T47D (cell line): ENCODE data around the gene YPEL1.
"Not testable (repeated sequence)": the region's sequence is repeated elsewhere in the genome, so short reads cannot be mapped to it uniquely, and the experiment has no call there.

Experiments
- DNase-seq, 2 experiments: peaks; one replicate each; pipeline versions ENCODE4 v3.0.0 to v3.0.0-alpha.2; 2011 to 2012; ENCODE audit warnings: low read depth in 1 of 2, low spot score in 1 of 2
- JUND ChIP-seq: IDR thresholded peaks from 2 replicates; pipeline ENCODE4 v1.6.1; 2012; ENCODE audit warnings: low read depth
- in situ Hi-C: cut with HindIII; loops from 2 replicates; pipeline ENCODE4 v1.10.0; 2016; ENCODE audit warnings: low sequenced_read_pairs, low pct_unique_long_range_greater_than_20kb

Gene YPEL1

DNA sequence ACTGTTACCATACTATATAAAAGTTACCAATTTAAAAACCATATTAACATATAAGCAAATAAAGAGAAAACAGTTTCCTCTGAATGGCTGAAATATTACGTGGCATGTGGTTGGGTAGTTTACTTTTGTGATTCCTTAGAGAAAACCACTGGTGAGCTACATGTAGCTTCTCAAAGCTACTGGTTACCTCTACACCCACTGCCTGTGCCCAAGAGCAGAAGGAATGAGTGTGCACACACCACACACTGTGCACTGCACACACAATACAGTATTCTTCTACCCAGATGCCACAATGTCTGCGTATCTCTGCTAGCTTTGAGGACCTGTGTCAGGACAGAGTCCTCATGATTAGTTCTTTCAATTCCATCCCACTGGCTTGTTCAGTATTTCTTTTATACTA is 25.5 kb upstream of the YPEL1 start:
- in situ Hi-C loops: no loop called here
- DNase-seq: no peak
- TF ChIP-seq JUND: no peak

DNA sequence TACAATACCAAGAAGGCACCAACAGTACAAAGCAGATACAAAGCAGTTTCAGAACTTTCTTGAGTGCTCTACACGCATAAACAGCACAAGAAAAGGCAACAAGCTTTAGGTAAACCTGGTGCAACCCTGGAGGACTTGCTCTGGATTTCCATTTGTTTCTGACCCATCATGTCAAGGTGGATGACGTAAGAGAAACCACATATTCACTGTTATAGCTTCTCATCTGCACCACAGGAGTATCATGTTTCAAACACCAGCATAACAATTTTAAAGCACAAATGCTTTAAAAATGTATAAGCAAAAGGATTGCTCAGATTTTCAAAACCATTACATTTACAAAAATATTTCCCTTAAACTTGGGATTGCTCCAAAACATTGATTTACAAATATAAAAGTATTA is 25.0 kb upstream of the YPEL1 start:
- no peak for DNase-seq
- in situ Hi-C loops: no loop called here

DNA sequence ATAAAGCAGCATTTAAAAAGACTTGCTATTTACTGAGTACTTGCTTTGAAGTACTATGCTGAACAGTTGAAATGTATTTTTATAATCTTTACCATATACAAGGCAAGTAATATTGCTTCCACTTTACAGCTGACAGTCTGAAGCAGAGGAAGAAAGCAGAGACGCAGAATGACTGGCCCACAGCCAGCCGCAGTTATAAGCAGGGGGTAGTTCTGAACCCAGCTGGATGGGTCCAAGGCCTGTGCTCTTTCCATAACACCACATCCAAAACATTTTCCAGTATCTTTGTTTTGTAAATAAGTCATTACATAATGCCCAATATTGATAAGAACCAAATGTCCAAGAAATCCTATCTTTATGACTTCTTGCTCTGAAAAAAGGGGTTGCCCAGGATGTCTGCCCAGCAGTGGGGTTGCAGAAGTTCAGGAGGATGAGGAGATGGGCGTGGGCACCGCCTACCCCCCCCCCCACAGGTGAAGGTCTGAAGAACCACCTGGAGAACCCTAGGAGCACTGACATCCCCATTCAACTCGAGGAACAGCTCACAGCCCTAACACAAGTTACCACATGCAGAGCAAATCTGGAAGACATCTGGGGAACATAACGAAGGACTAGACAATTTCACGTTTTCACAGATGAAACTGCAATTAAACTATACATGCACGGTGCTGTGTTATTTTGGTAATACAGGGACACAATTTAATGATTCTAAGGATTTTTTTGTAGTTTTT is 24.2 kb upstream of the YPEL1 start:
- no peak for DNase-seq
- no peak for TF ChIP-seq JUND
- in situ Hi-C loops: no loop called here

More for the DNA sequence above, 25.0 kb upstream of the YPEL1 start:
- TF ChIP-seq JUND: no peak

DNA sequence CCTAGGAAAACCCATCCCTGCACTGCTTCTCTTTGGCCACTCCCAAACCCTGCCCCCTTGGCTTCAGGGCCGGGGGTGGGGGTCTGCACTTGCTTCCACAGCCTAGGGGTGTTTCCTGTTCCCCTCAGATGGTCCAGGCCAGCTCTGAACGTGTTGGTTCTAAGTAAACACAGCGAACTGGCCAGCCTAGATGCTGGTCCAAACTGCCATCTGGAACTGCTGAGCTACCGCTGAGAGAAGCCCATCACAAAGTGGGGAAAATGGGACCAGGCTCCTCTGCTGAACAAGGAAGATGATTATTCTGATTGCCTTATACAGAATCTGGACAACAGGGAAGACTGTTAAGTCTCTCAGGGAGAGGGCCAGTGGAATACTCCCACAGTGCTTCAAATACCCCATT is 23.5 kb upstream of the YPEL1 start:
- no peak for DNase-seq
- in situ Hi-C loops: no loop called here
- no peak for TF ChIP-seq JUND

DNA sequence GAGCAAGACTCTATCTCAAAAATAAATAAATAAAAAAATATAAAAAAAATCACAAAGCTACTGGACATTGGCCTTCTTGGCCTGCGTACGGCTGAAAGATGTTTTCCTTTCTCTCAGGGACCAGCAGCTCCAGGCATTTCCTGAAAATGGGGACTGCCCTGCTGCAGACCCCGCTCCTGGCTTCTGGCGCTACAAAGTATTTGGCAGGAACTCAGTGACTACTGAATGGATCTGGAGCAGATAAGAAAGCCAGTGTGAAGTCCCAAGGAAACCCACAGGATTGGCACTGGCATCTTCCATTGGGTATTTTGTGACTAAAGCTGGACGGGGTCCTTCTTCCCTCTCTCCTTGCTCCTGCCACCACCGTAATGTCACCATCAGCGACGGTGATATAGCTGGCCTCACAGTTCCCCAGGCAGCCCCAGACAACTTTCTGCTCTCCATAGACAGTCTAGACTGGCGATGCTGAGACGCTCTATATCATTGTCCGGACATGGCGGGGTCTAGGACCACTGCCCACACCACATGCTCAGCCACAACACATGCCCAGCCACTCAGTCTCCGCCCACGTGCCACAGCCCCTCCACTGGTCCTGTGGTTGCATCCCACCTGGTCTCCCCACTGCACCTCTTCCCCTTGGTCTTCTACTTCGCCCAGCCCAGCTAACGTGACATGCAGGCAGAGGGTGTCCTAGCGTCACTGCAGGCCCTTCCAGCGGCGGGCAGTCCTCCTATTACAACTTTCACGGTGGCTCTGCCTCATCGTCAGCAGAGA is 22.7 kb upstream of the YPEL1 start:
- in situ Hi-C loops: no loop called here
- no peak for DNase-seq
- TF ChIP-seq JUND: no peak

DNA sequence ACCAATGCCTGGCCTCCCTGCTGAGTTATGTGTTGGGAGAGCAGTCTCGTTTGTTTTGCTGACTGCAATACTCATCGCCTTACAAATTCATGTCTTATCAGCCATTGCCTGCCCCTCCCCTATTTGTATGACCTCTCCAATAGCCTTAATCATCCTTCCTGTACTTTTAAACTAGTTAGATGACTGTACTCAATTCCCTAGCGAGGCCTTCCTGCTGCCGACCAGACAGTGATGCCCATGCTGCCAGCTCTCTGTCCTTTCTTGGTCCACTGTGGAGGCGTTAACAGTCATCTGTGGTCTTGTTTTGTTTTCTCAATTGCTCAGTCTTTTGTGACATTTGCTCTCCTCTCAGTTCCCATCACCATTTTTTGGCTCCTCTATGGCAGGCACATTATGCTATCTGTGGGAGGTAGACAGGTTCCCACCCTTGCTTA is 20.3 kb upstream of the YPEL1 start:
- in situ Hi-C loops: no loop called here
- DNase-seq: no peak

DNA sequence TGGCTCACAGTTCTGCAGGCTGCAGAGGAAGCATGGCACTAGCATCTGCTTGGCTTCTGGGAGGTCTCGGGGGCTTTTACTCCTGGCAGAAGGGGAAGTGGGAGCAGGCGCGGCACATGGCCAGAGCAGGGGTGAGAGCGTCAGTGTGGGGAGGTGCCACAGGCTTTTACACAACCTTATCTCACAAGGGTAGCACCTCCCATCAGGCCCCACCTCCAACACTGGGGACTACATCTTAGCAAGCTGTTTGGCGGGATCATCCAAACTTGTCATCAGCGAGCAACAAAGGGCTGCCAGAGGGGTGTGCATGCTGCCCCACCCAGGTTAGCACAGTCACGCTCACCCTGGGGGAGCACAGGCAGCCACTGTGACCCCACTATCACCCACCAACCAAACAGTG is 18.9 kb upstream of the YPEL1 start:
- TF ChIP-seq JUND: no peak
- no peak for DNase-seq
- in situ Hi-C loops: no loop called here

More for the DNA sequence above, 20.3 kb upstream of the YPEL1 start:
- no peak for TF ChIP-seq JUND

DNA sequence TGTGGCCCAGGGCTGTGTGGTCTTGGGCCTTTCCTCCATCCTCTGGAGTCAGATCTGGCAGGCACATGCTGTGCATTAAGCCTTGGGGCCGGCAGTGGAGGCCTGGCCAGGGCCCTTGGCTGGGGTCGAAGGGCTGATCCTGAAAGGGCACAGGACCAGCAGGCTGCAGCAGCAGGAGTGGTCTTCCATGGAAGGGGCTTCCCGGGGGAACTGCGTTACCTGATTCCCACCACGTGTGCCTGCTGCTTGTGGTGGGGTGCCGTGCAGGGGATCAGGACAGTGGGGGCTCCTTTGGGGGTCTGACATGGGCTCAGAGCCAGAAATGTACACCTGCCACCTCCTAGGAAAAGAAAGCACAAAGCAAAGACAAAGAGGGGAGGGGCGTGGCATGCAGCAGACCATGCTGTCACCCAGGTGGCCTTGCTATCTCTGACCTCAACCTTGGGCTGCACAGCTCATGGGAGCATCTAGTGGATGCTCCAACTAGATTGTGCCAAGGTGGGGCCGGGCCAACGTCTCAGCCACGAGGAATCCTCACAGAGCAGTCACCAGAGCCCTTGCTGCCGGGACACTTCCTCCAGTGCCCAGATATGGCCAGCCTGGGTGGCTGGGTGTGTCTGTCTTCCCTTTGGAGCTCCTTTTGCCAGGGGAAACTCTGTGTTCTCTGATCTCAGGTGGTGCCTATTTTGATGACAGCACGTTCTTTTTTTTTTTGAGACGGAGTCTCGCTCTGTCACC is 17.9 kb upstream of the YPEL1 start:
- TF ChIP-seq JUND: no peak
- in situ Hi-C loops: no loop called here
- DNase-seq: no peak

DNA sequence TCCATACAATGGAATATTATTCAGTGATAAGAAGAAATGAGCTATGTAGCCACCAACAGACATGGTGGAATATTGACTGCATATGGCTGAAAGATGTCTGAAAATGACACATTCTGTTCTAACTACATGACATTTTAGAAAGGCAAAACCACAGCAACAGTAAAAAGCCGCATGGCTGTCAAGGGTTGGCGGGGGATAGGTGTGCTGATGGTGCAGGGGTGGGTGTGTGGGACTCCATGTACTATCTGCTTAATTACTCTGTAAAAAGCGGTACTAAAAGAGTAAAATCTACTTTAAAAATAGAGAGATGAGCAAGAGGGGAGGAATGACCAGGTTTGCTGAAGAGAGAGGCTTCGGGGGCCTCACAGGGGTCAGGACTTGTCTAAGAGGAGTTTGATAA is 16.7 kb upstream of the YPEL1 start:
- in situ Hi-C loops: no loop called here
- DNase-seq: no peak

DNA sequence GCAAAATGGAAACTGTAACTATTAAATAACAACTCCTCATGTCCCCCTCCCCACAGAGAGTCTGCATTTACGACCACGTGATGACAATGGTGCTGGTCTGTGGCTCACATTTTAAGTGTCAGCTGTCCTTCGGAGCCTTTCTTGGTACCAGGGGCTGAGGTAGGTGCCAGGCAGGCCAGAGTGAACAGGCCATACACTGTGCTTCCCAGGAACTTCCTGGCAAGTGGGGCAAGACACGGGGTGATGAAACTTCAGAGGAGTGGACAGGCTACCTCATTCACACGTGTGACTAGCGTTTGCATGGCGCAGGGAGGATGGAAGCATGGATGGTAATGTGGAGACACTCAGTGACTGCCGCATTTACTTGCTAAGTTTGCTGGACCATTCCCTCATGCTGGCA is 10.4 kb upstream of the YPEL1 start:
- in situ Hi-C loops: no loop called here
- DNase-seq: no peak
- TF ChIP-seq JUND: no peak

More for the DNA sequence above, 16.7 kb upstream of the YPEL1 start:
- TF ChIP-seq JUND: no peak

DNA sequence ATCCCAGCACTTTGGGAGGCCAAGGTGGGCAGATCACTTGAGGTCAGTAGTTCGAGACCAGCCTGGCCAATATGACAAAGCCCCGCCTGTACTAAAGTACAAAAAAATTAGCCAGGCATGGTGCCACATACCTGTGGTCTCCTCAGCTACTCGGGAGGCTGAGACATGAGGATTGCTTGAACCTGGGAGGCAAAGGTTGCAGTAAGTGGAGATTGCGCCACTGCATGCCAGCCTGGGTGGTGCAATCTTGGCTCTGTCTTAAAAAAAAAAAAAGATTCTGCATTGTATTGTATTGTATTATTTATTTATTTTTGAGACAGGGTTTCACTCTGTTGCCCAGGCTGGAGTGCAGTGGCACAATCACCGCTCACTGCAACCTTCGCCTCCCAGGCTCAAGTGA is 9.3 kb upstream of the YPEL1 start:
- in situ Hi-C loops, DNase-seq: not testable (repeated sequence)

DNA sequence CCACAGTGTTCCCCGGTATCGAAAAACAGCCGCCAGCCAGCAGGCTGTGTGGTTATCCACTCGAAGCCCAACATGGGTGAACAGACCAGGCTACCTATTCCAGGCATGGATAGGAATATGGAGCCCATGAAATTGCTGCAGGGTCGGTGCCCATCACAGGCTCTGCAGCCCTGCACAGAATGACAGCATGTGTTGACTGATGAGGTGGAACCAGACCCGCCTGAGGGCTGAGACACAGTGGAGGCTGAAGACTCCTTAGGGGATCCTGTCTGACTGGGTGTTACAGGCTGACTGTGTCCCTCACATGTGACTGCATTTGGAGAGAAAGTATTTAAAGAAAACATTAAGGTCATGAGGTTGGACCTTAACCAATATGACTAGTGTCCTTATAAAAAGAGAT is 6.2 kb upstream of the YPEL1 start:
- TF ChIP-seq JUND: no peak
- no peak for DNase-seq
- in situ Hi-C loops: no loop called here

DNA sequence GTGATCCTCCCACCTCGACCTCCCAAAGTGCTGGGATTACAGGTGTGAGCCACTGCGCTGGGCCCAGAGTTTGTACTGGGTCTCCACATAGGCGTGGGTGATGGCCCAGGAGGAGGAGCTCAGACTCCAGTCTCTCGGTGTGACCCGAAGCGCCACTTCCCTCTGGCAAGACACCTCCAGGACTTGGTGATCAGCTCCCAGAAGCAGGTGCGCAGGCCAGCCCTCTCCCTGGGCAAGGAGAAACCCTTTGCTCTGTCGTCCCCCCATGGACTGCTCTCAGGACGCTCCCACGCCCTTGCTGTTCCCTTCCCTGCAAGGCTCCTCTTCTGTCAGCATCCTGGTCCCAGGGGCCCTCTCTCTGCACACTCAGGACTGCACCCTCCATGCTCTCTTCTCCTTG is 5.5 kb upstream of the YPEL1 start:
- TF ChIP-seq JUND: no peak
- in situ Hi-C loops: no loop called here
- no peak for DNase-seq
